NCI-H82 treated with DMSO at 0.1 percent for 48 hours (cell line): ENCODE results near the gene LYPD8.

ENCODE experiments used
- DNase-seq: peaks from one replicate; lab custom pipeline; 2025; ENCODE audit not compliant: unreplicated experiment; lab: John Stamatoyannopoulos, UW

LYPD8 gene

DNA sequence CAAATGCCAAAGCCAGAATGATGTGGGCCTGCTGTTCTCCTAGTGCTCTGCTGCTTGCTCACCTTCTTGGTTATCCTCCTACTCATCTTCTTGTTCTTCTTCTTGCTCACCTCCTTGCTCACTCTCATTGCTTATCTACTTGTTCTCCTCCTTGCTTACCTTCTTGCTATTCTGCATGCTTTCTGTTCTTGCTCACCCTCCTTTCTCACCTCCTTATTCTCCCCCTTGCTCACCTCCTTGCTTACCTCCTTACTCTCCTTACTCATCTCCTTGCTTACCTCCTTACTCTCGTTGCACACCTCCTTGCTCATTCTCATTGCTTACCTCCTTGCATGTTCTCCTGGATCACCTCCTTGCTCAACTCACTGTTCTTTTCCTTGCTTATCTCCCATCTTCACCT lies 52.8 kb downstream of the LYPD8 start, which contains the start of gene OR14I1:
OR14I1 (minus strand) TSS at position 53 of the 400 bp plus-strand sequence.
- no peak for DNase-seq

DNA sequence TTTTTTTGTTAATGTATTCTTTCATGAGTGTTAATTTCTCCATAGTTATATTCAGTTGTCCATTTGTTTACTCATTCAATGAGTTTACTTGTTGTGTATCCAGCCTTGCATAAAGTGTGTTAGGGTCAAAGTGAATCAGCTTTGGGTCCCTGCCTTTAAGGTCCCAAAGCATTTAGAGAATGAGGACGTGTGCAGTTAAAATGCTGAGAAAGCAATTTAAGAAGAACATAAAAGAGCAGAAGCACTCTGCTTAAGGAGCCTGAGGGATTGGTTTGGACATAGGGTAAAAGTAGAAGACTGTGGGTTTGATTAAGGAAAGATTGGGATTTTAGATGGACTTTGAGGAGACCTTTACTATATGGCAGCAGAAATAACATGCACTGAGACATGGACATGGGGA lies 56.5 kb downstream of the LYPD8 start:
- no peak for DNase-seq

DNA sequence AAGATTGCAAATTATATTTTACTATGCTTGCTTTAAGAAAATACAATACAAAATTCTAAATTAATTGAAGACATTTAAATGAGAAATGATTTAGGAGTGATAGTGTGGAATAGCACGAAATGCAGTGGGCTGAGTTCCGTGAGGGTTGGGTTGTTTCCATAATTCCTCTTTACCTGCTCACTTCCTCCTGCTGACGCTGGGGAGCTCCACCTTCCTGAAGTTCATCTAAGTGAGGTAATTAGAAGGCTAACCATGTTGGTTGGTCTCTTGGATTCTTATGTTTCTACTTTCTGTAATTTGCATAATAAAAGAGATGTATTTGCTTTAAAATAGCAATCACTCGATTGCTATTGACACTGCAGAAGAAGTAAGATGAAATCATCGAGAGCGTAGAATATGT lies 57.7 kb downstream of the LYPD8 start:
- no peak for DNase-seq

DNA sequence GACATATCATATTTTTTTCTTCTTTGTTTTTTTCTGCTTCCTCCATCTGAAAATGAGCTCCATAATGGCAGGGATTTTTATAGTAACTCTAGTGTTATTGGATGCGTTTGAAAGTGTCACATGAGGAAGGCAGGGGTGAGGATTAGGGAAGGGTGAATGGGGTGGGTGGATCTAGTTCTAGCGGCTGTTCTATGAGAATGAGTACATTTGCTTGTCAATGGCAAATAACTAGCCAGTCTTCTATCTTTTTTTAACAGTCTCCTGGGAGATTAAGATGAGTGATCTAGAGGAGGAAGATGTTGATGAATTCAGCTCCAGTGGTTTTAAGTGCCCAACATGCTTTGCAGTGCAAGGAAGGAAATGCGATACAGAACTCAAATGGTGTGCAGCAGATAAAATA lies 58.8 kb downstream of the LYPD8 start:
- DNase-seq, result no peak

DNA sequence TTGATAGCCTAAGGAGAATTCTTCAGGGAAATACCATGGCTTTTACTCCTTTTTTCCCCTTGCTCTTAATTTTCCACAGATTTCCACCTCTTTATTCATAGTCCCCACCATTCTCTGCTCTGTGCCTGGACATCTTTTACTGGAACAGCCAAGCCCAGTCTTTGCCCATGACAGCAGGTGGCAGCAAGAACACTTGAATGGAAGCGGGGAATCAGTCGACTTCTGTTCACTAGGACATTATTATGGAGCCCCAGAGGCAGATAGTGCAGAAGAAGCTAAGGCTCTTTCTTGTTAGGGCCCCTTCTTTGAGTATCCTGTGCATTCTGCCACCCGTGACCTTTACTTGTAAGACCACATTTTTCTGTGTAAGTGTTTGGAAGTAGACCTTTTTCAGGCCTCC lies 59.3 kb downstream of the LYPD8 start:
- no peak for DNase-seq

DNA sequence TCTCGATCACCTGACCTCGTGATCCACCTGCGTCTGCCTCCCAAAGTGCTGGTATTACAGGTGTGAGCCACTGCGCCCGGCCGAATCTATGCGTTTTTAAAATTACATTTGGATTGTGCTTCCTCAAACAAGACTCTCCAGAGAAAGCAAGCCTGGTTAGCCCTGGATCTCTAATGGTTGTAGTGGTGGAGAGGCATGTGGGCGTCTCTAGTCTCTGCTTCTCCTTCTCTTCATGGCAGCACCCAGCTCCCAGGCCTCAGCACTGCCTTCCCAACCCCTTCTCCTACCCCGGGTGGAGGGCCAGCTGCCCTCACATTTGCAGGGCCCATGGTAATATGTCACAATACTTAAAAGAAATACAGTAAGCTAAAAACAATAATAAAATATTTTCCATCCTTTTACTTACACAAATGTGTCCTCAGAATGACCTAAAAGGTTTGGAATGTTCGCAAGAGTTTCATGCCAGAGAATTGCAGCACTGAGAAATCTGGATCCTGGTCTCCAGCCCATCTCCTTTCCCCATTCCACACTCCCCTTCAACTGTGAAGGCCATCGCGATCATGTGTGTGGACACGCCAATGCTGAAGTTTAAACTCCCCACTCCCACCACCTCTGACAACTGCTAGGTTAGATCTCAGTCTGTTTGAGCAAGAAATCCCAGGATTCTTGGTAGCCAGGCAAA lies 60.0 kb downstream of the LYPD8 start:
- no peak for DNase-seq

DNA sequence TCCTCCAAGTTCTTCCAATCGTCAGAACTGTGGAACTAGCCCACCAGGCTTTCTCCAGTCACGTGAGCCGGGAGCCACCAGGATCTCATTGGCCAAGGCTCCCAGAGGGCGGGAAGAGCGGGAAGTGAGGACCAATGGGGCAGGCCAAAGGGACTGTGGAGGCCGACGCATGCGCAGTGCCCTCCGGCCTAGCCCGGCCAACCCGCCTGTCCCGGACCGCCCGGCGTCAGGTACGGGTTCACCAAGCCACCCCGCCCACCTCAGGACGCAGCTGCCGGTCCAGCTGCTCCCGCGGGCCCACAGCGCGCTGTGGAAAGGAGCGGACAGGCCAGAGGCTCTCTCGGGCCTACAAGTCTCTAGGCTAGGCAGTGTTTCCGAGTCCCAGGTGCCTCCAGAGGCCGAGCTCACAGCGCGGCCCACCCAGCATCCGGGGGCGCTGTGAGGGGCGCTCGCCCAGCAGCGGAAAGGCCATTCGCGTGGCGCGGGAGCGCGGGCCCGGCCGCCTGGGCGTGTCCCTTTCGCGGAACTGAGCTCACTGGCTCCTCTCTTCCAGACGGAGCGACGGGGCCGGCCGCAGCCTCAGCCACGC lies 63.9 kb downstream of the LYPD8 start:
- no peak for DNase-seq
